Ovary (tissue), 3 donors: ENCODE results near the gene PPFIBP2.

Experiments
- POLR2A ChIP-seq: fragments of 450-650 bp; IDR thresholded peaks from one replicate; pipeline ENCODE4 v1.6.1; 2017; ENCODE audit warnings: antibody characterized with exemption, mild to moderate bottlenecking, moderate library complexity
- TF ChIP-seq, protein P1 (sequence below), 3 donors: fragments of 450-650 bp in 2 of 3; fragments of 200-600 bp in 1 of 3; IDR thresholded peaks; one replicate each; pipeline versions ENCODE4 v1.5.1 to v1.8.0; 2016 to 2022; ENCODE audit warnings: antibody characterized with exemption in 3 of 3, mild to moderate bottlenecking in 1 of 3
- donor health status: DM: no; HTN: no; CAD: no.

- TF ChIP-seq, protein P1, sequence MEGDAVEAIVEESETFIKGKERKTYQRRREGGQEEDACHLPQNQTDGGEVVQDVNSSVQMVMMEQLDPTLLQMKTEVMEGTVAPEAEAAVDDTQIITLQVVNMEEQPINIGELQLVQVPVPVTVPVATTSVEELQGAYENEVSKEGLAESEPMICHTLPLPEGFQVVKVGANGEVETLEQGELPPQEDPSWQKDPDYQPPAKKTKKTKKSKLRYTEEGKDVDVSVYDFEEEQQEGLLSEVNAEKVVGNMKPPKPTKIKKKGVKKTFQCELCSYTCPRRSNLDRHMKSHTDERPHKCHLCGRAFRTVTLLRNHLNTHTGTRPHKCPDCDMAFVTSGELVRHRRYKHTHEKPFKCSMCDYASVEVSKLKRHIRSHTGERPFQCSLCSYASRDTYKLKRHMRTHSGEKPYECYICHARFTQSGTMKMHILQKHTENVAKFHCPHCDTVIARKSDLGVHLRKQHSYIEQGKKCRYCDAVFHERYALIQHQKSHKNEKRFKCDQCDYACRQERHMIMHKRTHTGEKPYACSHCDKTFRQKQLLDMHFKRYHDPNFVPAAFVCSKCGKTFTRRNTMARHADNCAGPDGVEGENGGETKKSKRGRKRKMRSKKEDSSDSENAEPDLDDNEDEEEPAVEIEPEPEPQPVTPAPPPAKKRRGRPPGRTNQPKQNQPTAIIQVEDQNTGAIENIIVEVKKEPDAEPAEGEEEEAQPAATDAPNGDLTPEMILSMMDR (IDR thresholded peaks at IDR 0.05), result no peak
- TF ChIP-seq POLR2A, result no peak
Observed at GRCh38 chr11:7530013-7530640, 16.3 kb downstream of the PPFIBP2 start.
